Thyroid gland (tissue), 4 donors: ENCODE measurements around the gene PLB1. TPM values are rescaled to one million over a fixed set of nuclear protein-coding genes. Genes with fewer than 3 reads are reported as not detected.

Source experiments
- DNase-seq, 2 donors: peaks; one replicate each; pipeline ENCODE4 v3.0.0-alpha.2; 2019
- H3K27ac ChIP-seq, 3 donors: fragments of 200-600 bp; sonication (generic); 1 replicate in 2 of 3; 2 replicates in 1 of 3; pipeline ENCODE4 v1.5.1; 2016 to 2019; ENCODE audit warnings: mild to moderate bottlenecking in 1 of 3, moderate library complexity in 1 of 3
- H3K27me3 ChIP-seq: fragments of 200-600 bp; sonication (generic); one replicate; pipeline ENCODE4 v1.5.1; 2019
- H3K36me3 ChIP-seq, 2 donors: fragments of 200-600 bp; sonication (generic); one replicate each; pipeline ENCODE4 v1.5.1; 2016 to 2019
- H3K4me1 ChIP-seq, 2 donors: fragments of 200-600 bp; sonication (generic); one replicate each; pipeline ENCODE4 v1.5.1; 2017 to 2019
- H3K4me3 ChIP-seq, 3 donors: fragments of 200-600 bp; sonication (generic); replicated peaks in 1 of 3; 1 replicate in 2 of 3; 2 replicates in 1 of 3; pipeline ENCODE4 v1.5.1; 2016; ENCODE audit warnings: mild to moderate bottlenecking in 1 of 3
- H3K9me3 ChIP-seq: fragments of 200-600 bp; sonication (generic); one replicate; pipeline ENCODE4 v1.5.1; 2017
- CTCF ChIP-seq, 6 experiments: fragments of 200-600 bp in 3 of 6; fragments of 450-650 bp in 3 of 6; sonication (generic) in 3 of 6; IDR thresholded peaks; one replicate each; pipeline ENCODE4 v1.5.1; 2016 to 2019; ENCODE audit warnings: antibody characterized with exemption in 6 of 6, mild to moderate bottlenecking in 2 of 6, inconsistent platforms in 1 of 6, moderate library complexity in 1 of 6
- POLR2A ChIP-seq, 2 donors: fragments of 450-650 bp; IDR thresholded peaks; one replicate each; pipeline ENCODE4 v1.6.1; 2017; ENCODE audit warnings: antibody characterized with exemption in 2 of 2, mild to moderate bottlenecking in 2 of 2, moderate library complexity in 1 of 2
- WGBS, 2 donors: methylation state at CpG; one replicate each; pipeline ENCODE4 v1.1.5; 2017; 5-methylcytosine and 5-hydroxymethylcytosine counted together
- intact Hi-C: fragments of 100-400 bp; cut with DNase I; formaldehyde crosslinking; loops from one replicate; pipeline ENCODE4 v1.15.1; 2023
- total RNA-seq, 4 donors: library from RNA; depleted of rRNA; stranded (reverse); fragments of >200 nt; gene quantifications; one replicate each; pipeline ENCODE4 v1.2.3, GENCODE V29; 2016

PLB1 gene
- total RNA-seq, 4 donors from 2014 or later: 1.2 to 3.3 (median 1.8) TPM

- H3K27ac ChIP-seq: no peak overlapping the region
- 89 to 93% methylated on average over 6 of the region's 6 CpGs for WGBS, 2 donors
- intact Hi-C loops: no loop called here
Observed at GRCh38 chr2:28449126-28449487, 46.8 kb upstream of the PLB1 start.

GRCh38 chr2:28449488-28450395 is 46.1 kb upstream of the PLB1 start:
- intact Hi-C loops: no loop called here
- Histone ChIP-seq H3K36me3 (no peaks in the 10 kb centered on the region), H3K27ac (no peak overlapping the region), H3K27me3 (no peaks in the 10 kb centered on the region), H3K4me1 (peaks cover 5 to 13% of the 10 kb centered on the region in 2 donors), H3K4me3 (no peak overlapping the region), H3K9me3 (no peaks in the 10 kb centered on the region)
- no peak for DNase-seq
- WGBS, 2 donors: 68 to 76% methylated on average over 17 of the region's 17 CpGs
- TF ChIP-seq POLR2A (IDR thresholded peaks at IDR 0.05) (no peak), CTCF (IDR thresholded peaks at IDR 0.05) (no peak)

More at GRCh38 chr2:28449126-28449487, 46.8 kb upstream of the PLB1 start:
- peaks cover 5 to 11% of the 10 kb centered on the region in 2 donors for H3K4me1 ChIP-seq
- H3K27me3 ChIP-seq: no peaks in the 10 kb centered on the region
- no peak overlapping the region for H3K4me3 ChIP-seq
- no peaks in the 10 kb centered on the region for H3K9me3 ChIP-seq
- DNase-seq: no peak
- H3K36me3 ChIP-seq: no peaks in the 10 kb centered on the region
- no peak for TF ChIP-seq POLR2A (IDR thresholded peaks at IDR 0.05)
- TF ChIP-seq CTCF (IDR thresholded peaks at IDR 0.05): no peak

- no peak for DNase-seq
- Histone ChIP-seq H3K36me3 (no peaks in the 10 kb centered on the region), H3K4me3 (no peak overlapping the region), H3K4me1 (peaks cover 0 to 4% of the 10 kb centered on the region in 2 donors), H3K9me3 (no peaks in the 10 kb centered on the region), H3K27me3 (no peaks in the 10 kb centered on the region), H3K27ac (no peak overlapping the region)
- intact Hi-C loops: no loop called here
- TF ChIP-seq POLR2A (IDR thresholded peaks at IDR 0.05): no peak
- no peak for TF ChIP-seq CTCF (IDR thresholded peaks at IDR 0.05)
- WGBS, 2 donors: 91 to 96% methylated on average over 15 of the region's 15 CpGs
Observed at GRCh38 chr2:28450901-28451565, 44.8 kb upstream of the PLB1 start.

- no peak for DNase-seq
- H3K36me3 ChIP-seq: no peaks in the 10 kb centered on the region
- no peak overlapping the region for H3K4me3 ChIP-seq
- no peak overlapping the region for H3K27ac ChIP-seq
- intact Hi-C loops: loop anchor here (2.0 kb wide), 1 partner anchor 749 kb away; no protein-coding TSS in a partner anchor
- 76 to 87% methylated on average over 13 to 19 of the region's 19 CpGs for WGBS, 2 donors
- H3K9me3 ChIP-seq: no peaks in the 10 kb centered on the region
- TF ChIP-seq POLR2A (IDR thresholded peaks at IDR 0.05) (no peak), CTCF (IDR thresholded peaks at IDR 0.05) (no peak)
- no peaks in the 10 kb centered on the region for H3K27me3 ChIP-seq
- peaks cover 0 to 4% of the 10 kb centered on the region in 2 donors for H3K4me1 ChIP-seq
Observed at GRCh38 chr2:28451793-28452533, 43.9 kb upstream of the PLB1 start.
